DMS53 treated with DMSO at 0.1 percent for 48 hours (cell line): ENCODE data around the gene ADAMTS6.

Source experiments
- DNase-seq: peaks from one replicate; lab custom pipeline; 2025; ENCODE audit not compliant: unreplicated experiment; lab: John Stamatoyannopoulos, UW

ADAMTS6 gene

GRCh38 chr5:65111961-65112658 lies 369.6 kb downstream of the ADAMTS6 start:
- DNase-seq, result no peak

GRCh38 chr5:65108786-65109743 lies 372.7 kb downstream of the ADAMTS6 start:
- DNase-seq, result no peak

- DNase-seq, result no peak
Observed at GRCh38 chr5:65105301-65105700, 376.4 kb downstream of the ADAMTS6 start.

GRCh38 chr5:65104831-65105230 lies 376.9 kb downstream of the ADAMTS6 start:
- no peak for DNase-seq

GRCh38 chr5:65103756-65104440 lies 377.8 kb downstream of the ADAMTS6 start:
- DNase-seq, result no peak

GRCh38 chr5:65102976-65103711 lies 378.6 kb downstream of the ADAMTS6 start:
- DNase-seq, result peak; percentile 49

GRCh38 chr5:65102371-65102975 lies 379.2 kb downstream of the ADAMTS6 start:
- peak; percentile 45 for DNase-seq

- DNase-seq, result no peak
Observed at GRCh38 chr5:65101632-65102100, 380.1 kb downstream of the ADAMTS6 start.

GRCh38 chr5:65100911-65101631 lies 380.6 kb downstream of the ADAMTS6 start:
- peak; percentile 65 for DNase-seq
